Naive thymus-derived CD4-positive, alpha-beta T cell (primary cell): ENCODE measurements around the gene PTPMT1. TPM values are rescaled to one million over a fixed set of nuclear protein-coding genes. Genes with fewer than 3 reads are reported as not detected.

Experiments used
- ATAC-seq: fragments of 150-1000 bp; cut with Tn5 transposase; 2 replicates; pipeline ENCODE4 v1.10.0; 2021; ENCODE audit warnings: mild to moderate bottlenecking, moderate library complexity
- CTCF ChIA-PET: fragments of 350-600 bp; sonication (Branson Sonifier 250); formaldehyde crosslinking; loops from one replicate; lab custom pipeline; 2021; ENCODE audit warnings: antibody characterized with exemption; lab: Charles Lee
- POLR2A ChIA-PET: fragments of 350-600 bp; sonication (Branson Sonifier 250); formaldehyde crosslinking; loops from one replicate; lab custom pipeline; 2021; ENCODE audit warnings: antibody characterized with exemption, inconsistent platforms; lab: Charles Lee
- DNase-seq, 9 donors: peaks; one replicate each; pipeline versions ENCODE4 v3.0.0 to v3.0.0-alpha.2; 2020 to 2022; ENCODE audit warnings: mixed read lengths in 1 of 9
- H3K27ac ChIP-seq: one replicate; pipeline ENCODE4 v1.7.0; 2013; ENCODE audit warnings: mild to moderate bottlenecking, low read depth, low read length, moderate library complexity
- H3K27me3 ChIP-seq, 2 donors: one replicate each; pipeline ENCODE4 v1.7.0; 2013; ENCODE audit warnings: low read length in 2 of 2, mild to moderate bottlenecking in 2 of 2, moderate library complexity in 2 of 2; ENCODE audit not compliant: control insufficient read depth in 2 of 2, insufficient read depth in 2 of 2
- H3K36me3 ChIP-seq, 3 experiments: 1 replicate in 2 of 3; 2 replicates in 1 of 3; pipeline ENCODE4 v1.7.0; 2013; ENCODE audit warnings: low read length in 3 of 3, mild to moderate bottlenecking in 3 of 3, moderate library complexity in 1 of 3; ENCODE audit not compliant: insufficient read depth in 3 of 3, control insufficient read depth in 2 of 3
- H3K4me1 ChIP-seq, 2 donors: one replicate each; pipeline ENCODE4 v1.7.0; 2013; ENCODE audit warnings: low read length in 2 of 2, mild to moderate bottlenecking in 2 of 2, moderate library complexity in 1 of 2; ENCODE audit not compliant: control insufficient read depth in 2 of 2, insufficient read depth in 2 of 2
- H3K4me3 ChIP-seq: 2 replicates; pipeline ENCODE4 v1.7.0; 2013; ENCODE audit warnings: mild to moderate bottlenecking, low read length
- H3K9me3 ChIP-seq, 3 experiments: 1 replicate in 2 of 3; 2 replicates in 1 of 3; pipeline ENCODE4 v1.7.0; 2013; ENCODE audit warnings: low read length in 3 of 3; ENCODE audit not compliant: control insufficient read depth in 2 of 3
- H3K27ac Mint-ChIP-seq, 9 donors: one replicate each; pipeline ENCODE4 v1.8.0; 2020 to 2022; ENCODE audit warnings: mixed read lengths in 9 of 9, mild to moderate bottlenecking in 8 of 9, moderate library complexity in 5 of 9, inconsistent platforms in 2 of 9
- H3K27me3 Mint-ChIP-seq, 5 donors: one replicate each; pipeline ENCODE4 v1.8.0; 2021 to 2022; ENCODE audit warnings: mixed read lengths in 5 of 5, mild to moderate bottlenecking in 1 of 5
- H3K36me3 Mint-ChIP-seq, 5 donors: one replicate each; pipeline ENCODE4 v1.8.0; 2020 to 2022; ENCODE audit warnings: mixed read lengths in 5 of 5, mild to moderate bottlenecking in 3 of 5, inconsistent platforms in 1 of 5
- H3K4me1 Mint-ChIP-seq, 7 donors: one replicate each; pipeline ENCODE4 v1.8.0; 2020 to 2022; ENCODE audit warnings: mixed read lengths in 7 of 7, mild to moderate bottlenecking in 3 of 7, inconsistent platforms in 1 of 7
- H3K4me3 Mint-ChIP-seq, 10 donors: one replicate each; pipeline ENCODE4 v1.8.0; 2020 to 2022; ENCODE audit warnings: mild to moderate bottlenecking in 10 of 10, mixed read lengths in 10 of 10, moderate library complexity in 6 of 10, inconsistent platforms in 2 of 10
- H3K9me3 Mint-ChIP-seq, 11 donors: one replicate each; pipeline ENCODE4 v1.8.0; 2020 to 2022; ENCODE audit warnings: mixed read lengths in 11 of 11, mild to moderate bottlenecking in 4 of 11, inconsistent platforms in 1 of 11, moderate library complexity in 1 of 11
- intact Hi-C, 2 donors: fragments of 100-400 bp; cut with micrococcal nuclease; formaldehyde crosslinking; loops; one replicate each; pipeline ENCODE4 v1.15.1; 2023
- polyA plus RNA-seq, 2 donors: library from polyadenylated mRNA; unstranded; fragments of 300-500 nt; fragmentation: Illumina TruSeq; gene quantifications; one replicate each; pipeline ENCODE4 v1.2.3, GENCODE V29; 2021
- total RNA-seq, 6 experiments: library from RNA in 5 of 6; stranded (reverse) in 5 of 6; gene quantifications; 1 replicate in 5 of 6; 2 replicates in 1 of 6; pipeline ENCODE4 v1.2.3 and lab custom pipeline; 2021 to 2026

The PTPMT1 gene
- total and polyA plus RNA-seq, 7 experiments from 2014 or later, result 20.5 to 72.9 (median 24.1) TPM

DNA sequence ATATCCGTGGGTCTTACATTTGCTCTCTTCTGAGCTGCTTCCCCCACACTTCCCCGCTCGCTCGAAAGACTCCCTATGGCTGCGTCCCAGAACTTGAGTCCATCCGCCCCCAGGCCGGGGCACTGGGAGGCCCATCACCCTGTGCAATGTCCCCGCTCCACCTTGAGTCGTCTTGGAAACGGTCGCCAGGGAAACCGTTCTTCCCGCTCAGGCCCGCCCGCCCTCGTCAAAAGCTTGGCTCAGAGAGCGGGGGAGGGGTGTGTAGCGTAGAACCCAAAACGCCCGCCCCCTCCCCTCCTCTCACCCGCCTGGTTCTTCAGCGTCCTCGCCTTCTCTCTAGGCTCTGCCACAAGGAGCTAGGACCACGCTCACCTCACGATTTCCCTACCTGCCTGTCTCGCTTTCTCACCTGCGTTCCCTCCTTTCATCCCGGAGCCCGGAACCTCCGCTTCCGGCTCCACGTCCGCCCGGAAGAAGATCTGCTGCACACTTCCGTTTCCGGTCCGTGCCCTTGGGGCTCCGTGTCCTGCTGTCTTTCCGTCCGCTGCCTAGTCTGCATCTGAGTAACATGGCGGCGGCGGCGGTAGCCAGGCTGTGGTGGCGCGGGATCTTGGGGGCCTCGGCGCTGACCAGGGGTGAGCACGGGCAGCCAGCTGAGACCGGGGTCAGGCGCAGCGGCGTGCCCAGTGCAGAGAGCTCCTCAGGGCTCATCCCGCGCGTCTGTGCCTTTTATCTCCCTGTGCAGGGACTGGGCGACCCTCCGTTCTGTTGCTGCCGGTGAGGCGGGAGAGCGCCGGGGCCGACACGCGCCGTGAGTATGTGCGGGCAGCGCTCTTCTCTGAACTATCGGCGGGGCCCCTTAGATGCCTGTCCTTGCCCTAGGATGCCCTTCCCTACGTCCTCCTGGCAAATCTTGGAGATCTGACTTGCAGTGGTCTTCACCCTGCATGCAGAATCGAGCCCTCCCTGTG, 13.4 kb downstream of the PTPMT1 start, which contains the start of the genes KBTBD4 and NDUFS3:
KBTBD4 (minus strand) TSS at position 447 of the 971 bp plus-strand sequence; CDS start at position 428, 19 bp downstream.
NDUFS3 (plus strand) TSS at position 551 of the 971 bp plus-strand sequence; CDS start at position 569, 18 bp downstream.
- peak within 1 kb of the TSS; percentile 80 for H3K27ac ChIP-seq
- H3K36me3 ChIP-seq, result peaks cover 22 to 64% (median 27%) of the 10 kb centered on the region in 3 experiments
- H3K9me3 Mint-ChIP-seq, result peaks cover 0 to 5% (median 0%) of the 10 kb centered on the region in 11 donors
- H3K4me1 Mint-ChIP-seq, result peaks cover 17 to 51% (median 41%) of the 10 kb centered on the region in 7 donors
- H3K27me3 ChIP-seq, result no peaks in the 10 kb centered on the region
- H3K4me3 Mint-ChIP-seq, result peak within 1 kb of the TSS; percentile 95 to 100 (median 99)
- ATAC-seq (peak; percentile 97), DNase-seq (peak; percentile 85 to 95 (median 88))
- intact Hi-C loops, result loop anchor here (1.0 to 10.0 kb wide), 17 partner anchors 14 to 878 kb away; partner anchors contain the start of genes ACP2 (in 2 of the 2), AGBL2 (in 2 of the 2), CELF1 (in 2 of the 2) and CSTPP1 (in 2 of the 2)
- H3K27me3 Mint-ChIP-seq, result no peaks in the 10 kb centered on the region
- POLR2A ChIA-PET, result interaction anchor here (0.8 to 4.1 kb wide), 15 partner anchors 9 to 642 kb away, joined by 3 to 67 read pairs (median 4); partner anchors contain the start of genes CELF1, CSTPP1, FNBP4 and PTPMT1
- H3K4me1 ChIP-seq, result peaks cover 26 to 28% of the 10 kb centered on the region in 2 donors
- H3K4me3 ChIP-seq, result peak within 1 kb of the TSS; percentile 95
- peak within 1 kb of the TSS; percentile 97 to 100 (median 99) for H3K27ac Mint-ChIP-seq
- peaks cover 9 to 38% (median 23%) of the 10 kb centered on the region in 5 donors for H3K36me3 Mint-ChIP-seq
- CTCF ChIA-PET, result interaction anchor here (1.3 to 1.5 kb wide), 2 partner anchors 10 to 26 kb away, joined by 5 to 6 read pairs; partner anchors contain the start of gene CELF1
- no peaks in the 10 kb centered on the region for H3K9me3 ChIP-seq

- Histone ChIP-seq H3K9me3 (no peaks in the 10 kb centered on the region), H3K36me3 (peaks cover 28 to 59% (median 30%) of the 10 kb centered on the region in 3 experiments), H3K4me1 (peaks cover 12% of the 10 kb centered on the region in 2 donors), H3K27ac (no peak overlapping the region), H3K4me3 (no peak overlapping the region), H3K27me3 (no peaks in the 10 kb centered on the region)
- ATAC-seq, result no peak
- Mint-ChIP-seq H3K9me3 (peaks cover 0 to 2% (median 0%) of the 10 kb centered on the region in 11 donors), H3K4me3 (no peak overlapping the region), H3K4me1 (peaks cover 6 to 29% (median 19%) of the 10 kb centered on the region in 7 donors), H3K27ac (no peak overlapping the region), H3K36me3 (peaks cover 13 to 36% (median 21%) of the 10 kb centered on the region in 5 donors), H3K27me3 (no peaks in the 10 kb centered on the region)
- intact Hi-C loops, result no loop called here
- ChIA-PET POLR2A (no interaction called here), CTCF (no interaction called here)
- DNase-seq, result no peak
Observed at GRCh38 chr11:47583844-47584243, 18.4 kb downstream of the PTPMT1 start.

- peaks cover 26 to 46% (median 28%) of the 10 kb centered on the region in 3 experiments for H3K36me3 ChIP-seq
- no peak within 1 kb of the TSS for H3K27ac ChIP-seq
- H3K4me1 Mint-ChIP-seq, result peaks cover 0 to 10% (median 0%) of the 10 kb centered on the region in 7 donors
- H3K9me3 ChIP-seq, result no peaks in the 10 kb centered on the region
- H3K36me3 Mint-ChIP-seq, result peaks cover 11 to 32% (median 19%) of the 10 kb centered on the region in 5 donors
- H3K9me3 Mint-ChIP-seq, result no peaks in the 10 kb centered on the region
- H3K4me3 Mint-ChIP-seq, result no peak within 1 kb of the TSS
- CTCF ChIA-PET, result no interaction called here
- no peaks in the 10 kb centered on the region for H3K27me3 Mint-ChIP-seq
- POLR2A ChIA-PET, result no interaction called here
- no peaks in the 10 kb centered on the region for H3K4me1 ChIP-seq
- intact Hi-C loops, result no loop called here
- no peak within 1 kb of the TSS for H3K27ac Mint-ChIP-seq
- DNase-seq (no peak), ATAC-seq (no peak)
- H3K27me3 ChIP-seq, result no peaks in the 10 kb centered on the region
- no peak within 1 kb of the TSS for H3K4me3 ChIP-seq
Observed at GRCh38 chr11:47586098-47586855, 20.9 kb downstream of the PTPMT1 start, which contains the start of gene FAM180B. TSS of gene FAM180B (plus strand) at chr11:47586678. CDS start at chr11:47586769, 91 bp downstream.

DNA sequence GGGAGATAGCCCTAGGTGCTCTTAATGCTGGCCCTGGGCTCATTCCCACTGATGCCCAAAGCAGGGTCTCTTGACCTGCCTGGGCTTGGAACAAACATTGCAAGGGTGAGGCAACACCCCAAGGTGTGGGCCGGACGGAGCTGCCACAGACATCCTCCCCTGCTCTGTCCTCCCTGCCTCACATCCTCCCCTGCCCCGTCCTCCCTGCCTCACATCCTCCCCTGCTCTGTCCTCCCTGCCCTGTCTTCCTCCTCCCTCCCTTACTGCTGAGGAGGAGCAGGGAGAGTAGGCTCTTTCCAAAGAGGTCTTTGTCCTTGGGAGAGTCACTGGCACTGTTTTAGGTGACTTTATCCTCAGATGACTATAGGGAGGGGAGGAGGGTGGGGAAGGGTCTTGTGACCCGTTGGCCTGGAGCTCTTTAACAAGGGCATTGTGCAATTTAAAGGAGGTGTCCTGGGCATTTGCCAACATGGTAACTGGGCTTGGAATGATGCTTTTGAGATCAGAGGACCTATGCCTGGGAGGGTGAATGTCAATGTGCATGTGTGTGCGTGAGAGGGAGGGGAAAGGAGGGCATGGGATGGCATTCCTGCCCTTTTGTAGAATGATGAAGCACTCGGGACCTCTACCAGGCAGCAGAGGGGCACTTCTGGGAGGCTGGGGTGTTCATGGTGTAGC, 21.8 kb downstream of the PTPMT1 start:
- POLR2A ChIA-PET, result no interaction called here
- ATAC-seq, result no peak

GRCh38 chr11:47587723-47588326, 22.4 kb downstream of the PTPMT1 start:
- Mint-ChIP-seq H3K4me1 (peaks cover 0 to 16% (median 2%) of the 10 kb centered on the region in 7 donors), H3K27ac (no peak overlapping the region), H3K4me3 (no peak overlapping the region), H3K36me3 (peaks cover 10 to 20% (median 12%) of the 10 kb centered on the region in 5 donors), H3K27me3 (peaks cover 7 to 11% (median 9%) of the 10 kb centered on the region in 5 donors), H3K9me3 (no peaks in the 10 kb centered on the region)
- intact Hi-C loops, result no loop called here
- Histone ChIP-seq H3K27me3 (peaks cover 0 to 7% of the 10 kb centered on the region in 2 donors), H3K36me3 (peaks cover 13 to 30% (median 16%) of the 10 kb centered on the region in 3 experiments), H3K9me3 (no peaks in the 10 kb centered on the region), H3K4me3 (no peak overlapping the region), H3K27ac (no peak overlapping the region), H3K4me1 (no peaks in the 10 kb centered on the region)
- DNase-seq (no peak), ATAC-seq (peak; percentile 77)
- CTCF ChIA-PET, result no interaction called here
- POLR2A ChIA-PET, result no interaction called here

More for the DNA sequence above, 21.8 kb downstream of the PTPMT1 start:
- no peaks in the 10 kb centered on the region for H3K4me1 ChIP-seq
- H3K9me3 ChIP-seq, result no peaks in the 10 kb centered on the region
- Mint-ChIP-seq H3K4me1 (peaks cover 0 to 13% (median 2%) of the 10 kb centered on the region in 7 donors), H3K4me3 (no peak overlapping the region), H3K9me3 (no peaks in the 10 kb centered on the region), H3K36me3 (peaks cover 11 to 25% (median 16%) of the 10 kb centered on the region in 5 donors), H3K27ac (no peak overlapping the region), H3K27me3 (peaks cover under 1 to 5% (median 2%) of the 10 kb centered on the region in 5 donors)
- H3K27me3 ChIP-seq, result peaks cover 0 to 1% of the 10 kb centered on the region in 2 donors
- no peak overlapping the region for H3K27ac ChIP-seq
- peaks cover 17 to 37% (median 22%) of the 10 kb centered on the region in 3 experiments for H3K36me3 ChIP-seq
- CTCF ChIA-PET, result no interaction called here
- DNase-seq, result no peak
- no peak overlapping the region for H3K4me3 ChIP-seq
- intact Hi-C loops, result no loop called here
